NCI-H2196 treated with DMSO at 0.1 percent for 48 hours (cell line): ENCODE measurements around the gene ADRM1.

ENCODE experiments used
- DNase-seq: peaks from one replicate; lab custom pipeline; 2025; ENCODE audit not compliant: unreplicated experiment; lab: John Stamatoyannopoulos, UW

ADRM1 gene

DNA sequence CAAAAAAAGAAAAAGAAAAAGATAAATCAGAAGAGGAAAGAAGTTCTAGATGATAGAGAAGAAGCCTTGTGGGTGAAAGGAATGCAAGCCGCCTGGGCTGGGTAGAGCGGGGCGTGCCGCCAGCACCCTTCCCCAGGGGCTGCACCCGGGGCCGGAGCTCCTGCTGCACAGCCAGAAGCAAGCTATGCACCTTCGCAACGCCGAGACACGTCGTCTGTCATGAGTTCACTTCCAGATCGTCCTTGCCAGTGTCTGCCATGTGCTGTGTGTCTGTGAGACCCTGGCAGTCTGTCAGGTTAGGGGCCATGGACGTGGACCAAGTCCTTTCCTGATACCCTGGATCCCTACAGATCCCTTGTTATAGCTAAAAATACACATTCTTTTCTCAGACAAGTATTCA lies 25.5 kb upstream of the ADRM1 start:
- no peak for DNase-seq

DNA sequence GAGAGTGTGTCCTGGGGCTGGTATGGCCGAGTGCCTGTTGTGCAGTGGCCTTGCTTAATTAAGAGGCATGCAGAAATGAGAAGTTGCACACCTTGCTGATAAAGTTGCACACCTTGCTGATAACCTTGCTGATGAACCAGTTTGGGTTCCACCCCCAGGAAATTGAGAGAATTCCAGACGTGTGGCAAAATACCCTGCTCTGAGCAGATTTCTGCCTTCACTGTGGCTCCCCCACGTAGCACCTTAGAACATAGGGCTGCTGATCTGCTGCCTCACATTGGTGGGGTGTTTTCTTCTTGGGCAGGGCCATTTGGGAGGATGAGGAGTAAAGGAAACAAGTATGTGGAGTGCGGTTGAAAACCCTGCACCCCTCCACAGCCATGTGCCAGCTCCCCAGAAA lies 22.5 kb upstream of the ADRM1 start:
- DNase-seq: no peak

DNA sequence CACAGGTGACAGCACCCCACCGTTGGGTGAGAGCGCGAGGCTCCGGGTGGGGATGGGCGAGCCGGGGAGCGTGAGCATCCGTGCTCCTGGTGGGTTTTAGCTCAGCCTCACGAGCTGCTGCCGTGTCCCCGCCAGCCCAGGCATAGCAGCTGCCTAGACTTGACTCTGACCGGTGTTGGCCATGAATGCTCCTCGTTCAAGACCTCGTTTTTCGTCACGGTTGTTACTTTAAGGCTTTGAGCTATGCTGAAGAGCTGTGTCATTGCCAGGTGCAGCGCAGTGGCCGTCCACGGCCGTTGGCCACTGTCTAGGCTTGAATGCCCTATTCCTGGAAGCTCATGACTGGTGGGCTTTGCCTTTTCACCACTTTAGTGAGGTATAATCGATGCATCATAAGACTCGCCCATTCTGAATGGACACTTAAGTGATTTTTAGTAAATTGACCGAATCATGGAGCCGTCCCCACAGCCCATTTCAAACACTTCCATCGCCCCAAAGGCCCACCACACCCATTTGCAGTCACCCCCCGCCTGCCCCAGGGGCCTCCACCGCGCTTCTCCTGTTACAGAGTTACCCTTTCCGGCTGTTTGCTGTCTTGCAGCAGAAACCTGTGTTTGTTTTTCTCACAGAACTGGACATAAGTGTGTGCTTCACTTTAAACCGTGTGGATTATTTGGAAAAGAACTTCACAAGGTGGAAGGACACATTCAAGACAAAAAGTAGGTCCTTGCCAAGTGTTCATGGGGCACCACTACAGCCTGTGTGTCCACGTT lies 21.4 kb upstream of the ADRM1 start:
- no peak for DNase-seq

DNA sequence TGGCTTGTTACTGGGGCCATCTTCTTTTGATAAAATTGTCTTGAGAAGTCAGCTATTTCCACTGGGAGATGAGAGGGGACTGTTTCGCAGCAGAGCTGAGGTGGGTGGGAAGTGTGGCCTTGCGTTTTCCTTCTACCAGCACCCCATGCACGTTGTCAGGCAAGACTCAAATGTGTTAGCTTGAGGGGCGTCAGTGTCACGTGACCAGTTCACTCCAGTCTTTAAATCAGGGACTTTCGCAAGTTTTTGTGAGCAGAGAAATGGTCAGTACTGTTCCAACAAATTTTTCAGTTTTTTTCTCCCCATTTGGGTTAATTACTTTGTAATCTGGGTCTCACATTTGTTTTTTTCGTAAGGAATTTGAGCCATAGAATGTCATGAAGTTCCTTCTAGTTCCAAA lies 20.7 kb upstream of the ADRM1 start:
- no peak for DNase-seq

DNA sequence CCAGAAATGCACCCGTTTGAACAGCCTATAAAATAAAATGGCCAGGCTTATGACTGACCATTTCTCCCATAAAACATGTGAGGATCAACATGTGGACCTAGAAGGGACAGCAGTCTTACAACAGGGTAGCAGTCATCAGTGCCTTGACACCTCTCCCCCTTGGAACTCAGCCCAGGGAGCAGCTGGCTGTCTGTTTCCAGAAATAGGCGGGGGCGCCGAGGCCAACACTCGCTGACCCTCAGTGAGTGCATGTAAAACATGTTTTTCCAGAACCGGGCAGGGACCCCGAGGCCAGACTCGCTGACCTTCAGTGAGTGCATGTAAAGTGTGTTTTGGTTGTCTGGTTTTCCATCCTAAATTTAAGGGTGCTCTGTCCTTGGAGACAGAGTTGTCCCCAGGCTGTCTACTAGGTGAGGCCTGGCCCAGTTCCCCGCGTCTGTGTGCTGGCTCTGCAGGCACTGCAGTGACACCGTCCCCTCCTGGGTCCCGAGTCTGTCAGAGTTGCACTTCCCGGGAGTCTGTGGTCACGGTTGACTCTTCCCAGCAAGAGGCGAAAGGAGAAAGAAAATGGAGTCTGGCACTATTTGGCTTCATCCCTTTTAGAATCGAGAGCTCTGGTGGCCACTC lies 19.8 kb upstream of the ADRM1 start:
- DNase-seq: no peak

DNA sequence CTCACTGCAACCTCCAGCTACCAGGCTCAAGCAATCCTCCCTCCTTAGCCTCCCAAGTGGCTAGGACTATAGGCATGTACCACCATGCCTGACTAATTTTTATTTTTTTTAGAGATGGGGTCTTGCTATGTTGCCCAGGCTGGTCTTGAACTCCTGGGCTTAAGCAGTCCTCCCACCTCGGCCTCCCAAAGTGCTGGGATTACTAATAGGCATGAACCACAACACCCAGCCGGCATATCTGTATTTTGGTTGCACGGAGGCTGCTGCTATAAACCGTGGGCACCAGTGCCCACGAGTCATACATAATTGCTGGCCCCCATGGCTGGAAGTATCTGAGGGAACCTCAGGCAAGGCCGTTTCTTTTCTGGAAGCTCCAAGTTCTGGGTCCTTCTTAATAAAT lies 18.3 kb upstream of the ADRM1 start:
- no peak for DNase-seq

DNA sequence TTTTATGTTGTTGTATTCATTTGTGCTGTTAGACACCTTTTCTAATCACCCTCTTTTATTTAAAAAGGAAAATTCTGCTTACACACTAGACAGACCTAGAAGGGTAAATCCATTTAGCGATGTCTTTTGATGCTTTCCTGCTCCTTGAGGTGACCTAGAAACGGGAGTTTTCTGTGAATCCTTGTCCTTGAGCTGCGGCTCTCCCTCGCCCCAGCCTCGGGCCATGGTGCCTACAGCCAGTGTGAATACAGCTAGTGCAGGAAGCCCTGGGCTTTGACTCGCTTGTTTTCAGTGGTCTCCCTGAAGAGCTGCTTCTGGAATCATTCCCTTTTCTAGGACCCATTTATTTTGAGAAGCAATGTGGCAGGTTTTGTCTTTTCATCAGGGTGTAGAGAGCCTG lies 17.6 kb upstream of the ADRM1 start:
- no peak for DNase-seq

DNA sequence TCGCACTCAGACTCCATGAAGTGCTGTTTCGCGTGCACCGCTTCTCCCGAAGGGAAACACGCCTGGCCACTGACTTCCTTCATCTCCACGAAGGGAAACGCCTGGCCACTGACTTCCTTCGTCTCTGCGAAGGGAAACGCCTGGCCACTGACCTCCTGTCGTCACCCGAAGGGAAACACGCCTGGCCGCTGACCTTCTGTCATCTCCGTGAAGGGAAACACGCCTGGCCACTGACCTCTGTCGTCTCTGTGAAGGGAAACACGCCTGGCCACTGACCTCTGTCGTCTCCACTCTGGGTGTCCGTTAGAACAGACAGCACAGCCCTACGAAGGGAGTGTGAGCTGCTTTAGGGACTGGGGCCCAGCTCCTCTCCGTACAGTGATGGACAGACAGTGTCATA lies 17.1 kb upstream of the ADRM1 start:
- DNase-seq: no peak

DNA sequence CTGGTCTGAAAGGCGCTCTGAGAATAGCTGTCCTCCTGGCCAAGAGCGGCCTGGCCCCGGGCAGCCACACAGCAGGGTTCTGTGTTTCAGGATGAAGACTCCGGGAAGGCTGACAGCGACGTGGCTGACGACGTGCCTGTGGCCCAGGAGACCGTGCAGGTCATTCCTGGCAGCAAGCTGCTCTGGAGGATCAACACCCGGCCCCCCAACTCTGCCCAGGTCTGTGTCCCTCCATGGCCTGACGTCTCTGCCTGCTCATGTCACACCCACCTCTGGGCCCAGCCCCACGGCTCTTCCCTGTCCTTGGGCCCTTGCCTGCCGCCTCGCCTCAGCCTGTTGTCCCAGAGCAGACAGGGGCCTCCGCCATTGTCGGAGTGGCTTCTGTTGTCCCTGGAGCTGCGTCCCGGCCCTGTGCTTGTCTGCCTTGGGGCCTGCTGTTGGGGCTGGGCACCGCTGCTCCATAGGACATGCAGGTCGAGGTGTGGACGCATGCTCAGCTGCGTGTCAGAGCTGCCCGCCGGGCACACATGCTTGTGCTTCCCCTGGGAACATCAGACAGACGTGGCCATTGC lies 16.2 kb upstream of the ADRM1 start:
- no peak for DNase-seq

DNA sequence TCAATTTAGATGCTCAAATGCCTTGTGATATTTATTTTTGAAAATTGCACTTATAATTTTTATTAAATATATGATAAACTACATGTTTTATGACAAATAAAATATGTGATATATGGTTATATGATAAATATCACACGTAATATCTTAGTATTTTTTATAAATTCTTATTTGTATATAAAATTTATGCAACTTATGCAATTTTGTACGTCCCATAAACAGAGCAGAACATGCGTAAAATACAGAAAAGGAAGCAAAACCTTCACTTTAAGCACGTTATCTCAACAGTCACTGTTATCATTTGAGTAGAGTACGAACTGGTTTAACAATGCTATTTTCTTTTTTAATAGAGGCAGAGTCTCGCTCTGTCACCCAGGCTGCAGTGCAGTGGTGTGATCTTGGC lies 15.7 kb upstream of the ADRM1 start:
- no peak for DNase-seq

DNA sequence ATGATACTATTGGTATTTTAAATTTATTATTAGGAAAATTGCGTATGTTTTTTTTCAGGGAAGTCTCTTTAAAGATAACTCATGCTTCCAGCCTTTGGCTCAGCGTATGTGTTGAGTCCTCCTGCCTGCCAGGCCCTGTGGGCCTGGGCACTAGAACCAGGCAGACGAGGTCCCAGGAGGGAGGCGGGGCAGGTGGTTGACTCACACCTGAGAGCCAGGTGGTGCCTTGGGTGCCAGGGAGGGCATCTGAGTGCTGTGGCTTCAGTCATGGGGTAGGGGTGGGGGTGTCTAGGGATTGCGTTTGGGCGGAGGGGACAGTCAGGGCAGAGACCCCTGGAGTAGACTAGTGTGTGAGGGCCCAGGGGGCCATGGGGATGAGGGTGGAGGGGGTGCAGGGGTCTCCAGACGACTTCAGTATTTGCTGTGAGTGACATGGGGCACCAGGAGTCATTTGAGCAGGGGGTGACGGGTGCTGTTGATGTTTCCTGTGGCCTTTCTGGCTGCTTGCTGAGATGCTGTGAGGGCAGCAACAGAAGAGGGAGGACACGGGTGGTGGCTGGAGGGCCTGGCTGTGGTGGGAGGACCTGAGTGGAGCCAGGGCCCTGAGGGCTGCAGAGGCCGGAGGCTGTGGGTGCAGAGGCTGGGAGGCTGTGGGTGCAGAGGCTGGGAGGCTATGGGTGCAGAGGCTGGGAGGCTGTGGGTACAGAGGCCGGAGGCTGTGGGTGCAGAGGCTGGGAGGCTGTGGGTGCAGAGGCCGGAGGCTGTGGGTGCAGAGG lies 14.8 kb upstream of the ADRM1 start:
- no peak for DNase-seq

DNA sequence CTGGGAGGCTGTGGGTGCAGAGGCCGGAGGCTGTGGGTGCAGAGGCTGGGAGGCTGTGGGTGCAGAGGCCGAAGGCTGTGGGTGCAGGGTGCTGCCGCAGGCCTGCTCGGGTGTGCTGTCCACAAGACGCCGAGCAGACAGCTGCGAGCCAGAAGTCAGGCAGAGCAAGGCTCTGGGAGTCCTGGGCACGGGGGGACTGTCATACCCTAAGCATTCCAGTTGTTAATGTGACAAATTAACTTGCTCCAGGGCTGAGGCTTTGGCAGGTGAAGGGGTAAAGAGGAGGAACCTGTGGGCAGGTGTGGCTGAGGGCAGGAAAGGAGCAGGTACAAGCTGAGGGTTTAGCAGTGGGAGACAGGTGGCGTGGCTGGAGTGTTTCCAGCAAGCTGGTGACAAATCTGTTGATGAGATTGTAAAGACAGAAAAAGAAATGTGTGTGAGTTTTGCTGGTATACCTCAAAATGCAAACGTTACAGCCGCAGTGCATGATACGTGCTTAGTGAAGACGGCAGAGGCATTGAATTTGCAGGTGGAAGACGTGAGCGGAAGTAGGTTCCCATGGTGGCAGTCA lies 14.2 kb upstream of the ADRM1 start:
- DNase-seq: no peak

DNA sequence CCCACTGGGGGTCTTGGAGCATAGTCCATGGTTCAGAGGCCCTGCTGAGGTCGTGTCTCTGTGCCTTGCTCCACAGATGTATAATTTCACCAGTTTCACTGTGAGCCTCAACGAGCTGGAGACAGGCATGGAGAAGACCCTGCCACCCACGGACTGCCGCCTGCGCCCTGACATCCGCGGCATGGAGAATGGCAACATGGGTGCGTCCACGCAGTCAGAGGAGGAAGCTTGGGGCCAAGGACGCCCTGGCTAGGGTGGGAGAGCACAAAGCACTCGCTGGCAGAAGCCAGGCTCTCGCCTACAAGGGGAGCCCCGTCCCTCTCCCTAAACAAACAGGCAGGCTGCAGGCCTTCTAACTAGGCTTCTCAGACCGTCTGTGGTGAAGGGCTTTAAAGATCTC lies 13.7 kb upstream of the ADRM1 start:
- no peak for DNase-seq

DNA sequence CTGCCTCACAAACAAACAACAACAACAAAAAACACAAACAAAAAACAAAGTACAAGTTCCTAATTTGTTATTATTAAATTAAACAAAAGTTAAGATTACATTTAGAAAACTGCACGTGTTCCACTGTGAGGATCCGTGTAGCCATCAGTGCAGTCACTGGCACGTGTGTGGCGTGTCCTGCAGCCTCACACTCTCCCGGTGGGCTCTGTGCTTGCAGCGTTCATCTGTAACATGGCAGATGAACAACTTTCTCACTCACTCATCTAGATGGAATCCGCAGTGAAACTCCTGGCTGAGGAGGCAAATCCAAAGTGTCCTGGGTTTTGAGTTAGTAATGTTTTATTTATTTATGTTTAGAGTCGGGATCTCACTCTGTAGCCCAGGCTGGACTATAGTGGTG lies 12.9 kb upstream of the ADRM1 start:
- no peak for DNase-seq

DNA sequence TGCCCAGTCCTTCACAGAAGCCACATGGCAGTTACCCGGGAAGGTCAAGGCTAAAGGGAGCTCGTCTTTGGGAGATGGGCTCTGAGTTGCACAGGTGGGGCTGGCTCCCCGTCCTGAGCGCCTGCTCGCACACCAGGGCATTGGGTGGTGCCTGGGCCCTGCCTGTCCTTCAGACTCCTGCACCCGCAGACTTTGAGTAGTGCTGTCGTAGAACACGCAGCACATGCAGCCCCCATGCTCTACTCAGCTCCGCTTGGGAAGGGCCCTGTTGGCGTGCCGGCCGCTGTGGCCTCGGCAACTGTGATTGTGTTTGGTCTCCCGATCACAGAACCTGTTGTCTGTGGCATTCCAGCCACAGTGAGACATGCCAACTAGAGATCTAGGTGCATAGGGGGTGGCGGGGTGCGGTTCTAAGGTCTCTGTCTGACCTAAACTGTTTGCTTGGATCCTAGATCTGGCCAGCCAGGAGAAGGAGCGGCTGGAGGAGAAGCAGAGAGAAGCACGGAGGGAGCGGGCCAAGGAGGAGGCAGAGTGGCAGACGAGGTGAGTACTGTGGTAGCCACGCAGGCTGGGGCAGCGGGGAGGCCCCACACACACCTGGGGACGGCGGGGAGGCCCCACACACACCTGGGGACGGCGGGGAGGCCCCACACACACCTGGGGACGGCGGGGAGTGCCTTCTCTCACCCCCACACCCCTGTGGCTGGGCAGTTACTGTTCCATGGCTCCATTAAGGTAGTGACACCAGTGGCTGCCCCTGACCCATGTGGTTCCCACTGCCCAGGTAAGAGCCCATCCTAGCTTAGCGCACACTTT lies 11.3 kb upstream of the ADRM1 start:
- DNase-seq: no peak

DNA sequence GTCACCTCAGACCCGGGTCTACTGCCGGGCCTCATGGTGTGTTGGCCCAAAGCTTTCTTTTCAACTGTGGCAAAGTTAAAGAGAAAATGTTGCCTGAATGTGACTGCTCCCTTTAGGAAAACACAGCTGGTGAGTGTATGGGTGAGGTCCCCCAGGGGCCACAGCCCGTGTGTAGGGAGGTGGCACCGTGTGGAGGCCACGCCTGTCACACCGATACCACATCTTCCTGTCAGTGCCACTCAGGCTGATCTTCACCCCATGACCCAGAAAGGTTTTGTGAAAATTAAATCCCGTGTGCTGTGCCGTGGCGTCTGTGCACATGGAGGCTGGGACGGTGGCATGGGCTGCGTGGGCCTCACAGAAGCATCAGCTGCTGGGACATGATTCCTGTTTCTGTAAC lies 10.7 kb upstream of the ADRM1 start:
- no peak for DNase-seq

DNA sequence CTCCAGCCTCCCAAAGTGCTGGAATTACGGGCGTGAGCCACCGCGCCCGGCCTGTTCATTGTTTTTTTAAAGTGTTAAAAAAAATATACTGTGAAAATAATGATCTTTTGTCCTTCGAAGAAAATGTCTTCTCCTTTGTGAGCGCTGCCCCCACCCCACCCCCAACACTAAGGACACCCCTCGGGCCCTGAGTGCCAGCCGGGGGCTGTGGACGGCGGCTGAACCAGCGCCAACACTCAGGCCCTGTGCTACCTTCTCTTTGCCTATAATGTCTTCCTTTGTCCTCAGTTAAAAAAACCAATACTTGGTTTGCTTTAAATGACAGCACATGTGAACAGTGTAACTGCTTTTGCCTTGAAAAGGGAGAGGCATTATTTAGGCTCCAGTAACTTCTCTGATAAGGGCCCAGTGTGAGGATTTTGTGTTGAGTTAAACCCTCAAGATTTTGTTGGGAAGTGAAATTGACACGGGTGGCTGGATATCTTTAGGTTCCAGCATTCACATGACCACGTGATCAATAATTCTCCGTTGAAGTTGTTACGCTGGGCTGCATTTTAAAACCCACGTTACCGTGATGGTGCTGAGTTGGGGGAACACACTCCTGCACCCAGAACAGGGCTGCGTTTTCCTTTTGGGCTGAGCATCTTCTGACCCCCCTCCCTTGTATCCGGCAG lies 9.5 kb upstream of the ADRM1 start:
- no peak for DNase-seq

DNA sequence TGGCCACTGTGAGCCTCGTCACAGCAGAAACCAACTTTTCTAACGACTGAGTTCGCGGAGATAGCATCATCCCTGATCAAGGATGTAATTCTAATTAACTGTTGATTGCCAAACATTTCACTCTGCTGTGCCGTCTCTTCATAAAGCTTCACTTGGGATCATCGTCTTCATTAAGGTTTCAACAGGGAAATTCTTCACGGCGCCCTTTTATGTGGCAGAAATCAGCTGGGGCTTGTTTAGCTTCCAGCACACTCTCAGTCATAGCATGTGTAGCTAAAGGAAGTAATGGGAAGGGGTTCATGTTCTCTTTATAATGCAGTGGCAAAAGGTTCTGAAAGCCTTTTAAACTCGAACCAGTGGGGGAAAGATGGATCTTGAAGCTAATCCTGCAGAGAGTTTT lies 8.9 kb upstream of the ADRM1 start:
- no peak for DNase-seq

DNA sequence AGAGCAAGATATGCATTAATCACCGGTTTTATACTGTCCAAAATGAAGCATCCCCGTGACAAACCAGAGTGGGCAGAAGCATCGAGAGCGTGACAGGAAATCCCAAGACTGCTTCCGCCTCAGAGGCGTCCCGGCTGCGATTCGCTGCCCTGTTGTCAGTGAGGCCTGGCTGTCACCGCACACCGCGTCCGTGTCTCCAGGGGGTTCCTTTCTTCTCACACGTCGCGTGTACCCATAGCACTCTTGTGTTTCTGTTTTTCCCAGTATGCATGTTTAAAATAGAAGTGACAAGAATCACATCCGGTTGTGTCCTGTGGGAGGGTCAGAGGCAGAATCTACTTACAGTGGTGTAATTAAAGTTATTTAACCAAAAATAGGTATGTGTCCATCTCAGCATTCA lies 8.3 kb upstream of the ADRM1 start:
- DNase-seq: no peak

DNA sequence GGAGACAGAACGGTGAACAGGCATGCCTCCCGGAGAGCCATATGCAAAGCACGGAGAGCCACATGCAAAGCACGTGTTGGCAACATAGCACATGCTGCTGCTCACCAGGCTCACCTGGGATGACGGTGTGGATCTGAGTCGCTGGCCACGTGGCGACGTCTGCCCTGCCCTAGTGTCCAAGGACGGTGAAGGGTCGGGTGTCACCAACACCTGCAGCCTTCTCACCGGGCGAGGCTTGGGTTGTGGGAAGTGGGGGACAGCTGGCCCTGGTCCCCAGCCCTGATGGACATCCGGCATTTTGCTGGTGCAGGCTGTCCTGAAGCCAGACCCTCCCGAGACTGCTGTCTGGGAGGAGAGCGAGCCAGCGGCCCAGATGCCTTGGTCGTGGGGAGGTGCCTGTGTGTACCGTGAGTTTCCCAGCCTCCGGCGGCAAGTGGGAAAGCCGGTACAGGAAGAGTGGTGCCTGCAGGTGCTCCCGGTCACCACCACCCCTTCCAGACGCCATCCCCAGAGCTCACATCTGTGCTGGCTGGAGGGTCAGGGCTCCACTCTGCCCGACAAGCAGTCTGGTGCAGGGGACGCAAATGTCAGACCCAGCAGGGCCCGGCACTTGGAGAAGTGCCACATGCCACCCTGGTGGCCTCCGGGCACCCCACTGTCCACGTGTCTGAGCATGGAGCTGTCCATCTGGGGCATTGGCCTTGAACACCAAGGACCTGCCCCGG lies 5.9 kb upstream of the ADRM1 start:
- no peak for DNase-seq
